SK-N-SH treated with all-trans-retinoic acid at 6 μM for 48 hours (cell line): Measurements from ENCODE around the gene AKT1S1.

Experiments
- ATAC-seq: fragments of 200-7000 bp; cut with Tn5 transposase; 3 replicates; pipeline ENCODE4 v1.9.1; 2020; ENCODE audit warnings: mild to moderate bottlenecking, moderate library complexity
- ARNTL ChIP-seq: fragments of 450-650 bp; formaldehyde crosslinking; IDR thresholded peaks from 2 replicates; pipeline ENCODE4 v1.5.0; 2020; ENCODE audit warnings: low read depth, mild to moderate bottlenecking, moderate library complexity, borderline replicate concordance
- BACH2 ChIP-seq: fragments of 250-450 bp; sonication (Bioruptor Pico); IDR thresholded peaks from 2 replicates; pipeline ENCODE4 v1.9.0; 2021; ENCODE audit warnings: mild to moderate bottlenecking, borderline replicate concordance
- CSDC2 ChIP-seq: fragments of 250-450 bp; sonication (Bioruptor Pico); IDR thresholded peaks from 2 replicates; pipeline ENCODE4 v1.5.0; 2020; ENCODE audit warnings: mild to moderate bottlenecking, moderate library complexity
- ESRRG ChIP-seq: fragments of 250-450 bp; sonication (Bioruptor Pico); IDR thresholded peaks from 2 replicates; pipeline ENCODE4 v1.6.1; 2021; ENCODE audit warnings: mild to moderate bottlenecking
- GLIS3 ChIP-seq: fragments of 250-450 bp; sonication (Bioruptor Pico); IDR thresholded peaks from 2 replicates; pipeline ENCODE4 v1.5.0; 2020; ENCODE audit warnings: mild to moderate bottlenecking, moderate library complexity
- ISL1 ChIP-seq: fragments of 250-450 bp; sonication (Bioruptor Pico); IDR thresholded peaks from 2 replicates; pipeline ENCODE4 v2.1.2; 2022; ENCODE audit warnings: mild to moderate bottlenecking, moderate library complexity
- OSR1 ChIP-seq: fragments of 250-450 bp; sonication (Bioruptor Pico); IDR thresholded peaks from 2 replicates; pipeline ENCODE4 v1.8.0; 2022; ENCODE audit warnings: moderate library complexity, mild to moderate bottlenecking, inconsistent platforms
- PPARA ChIP-seq: fragments of 250-450 bp; sonication (Bioruptor Pico); IDR thresholded peaks from 2 replicates; pipeline ENCODE4 v1.5.0; 2020; ENCODE audit warnings: mild to moderate bottlenecking, borderline replicate concordance
- RARB ChIP-seq: fragments of 250-450 bp; sonication (Bioruptor Pico); IDR thresholded peaks from 2 replicates; pipeline ENCODE4 v1.8.0; 2021; ENCODE audit warnings: mild to moderate bottlenecking, moderate library complexity
- SNAI2 ChIP-seq: fragments of 250-450 bp; sonication (Bioruptor Pico); IDR thresholded peaks from 2 replicates; pipeline ENCODE4 v1.5.0; 2020; ENCODE audit warnings: mild to moderate bottlenecking, moderate library complexity
- TCF4 ChIP-seq: fragments of 250-450 bp; sonication (Bioruptor Pico); IDR thresholded peaks from 2 replicates; pipeline ENCODE4 v1.8.0; 2021; ENCODE audit warnings: mild to moderate bottlenecking, moderate library complexity, borderline replicate concordance
- TOX ChIP-seq: fragments of 250-450 bp; sonication (Bioruptor Pico); IDR thresholded peaks from 2 replicates; pipeline ENCODE4 v1.8.0; 2021; ENCODE audit warnings: mild to moderate bottlenecking, moderate library complexity, borderline replicate concordance
- ZFP3 ChIP-seq: fragments of 250-450 bp; sonication (Bioruptor Pico); IDR thresholded peaks from 2 replicates; pipeline ENCODE4 v1.5.0; 2020; ENCODE audit warnings: mild to moderate bottlenecking, moderate library complexity
- ZFP30 ChIP-seq: fragments of 450-650 bp; formaldehyde crosslinking; IDR thresholded peaks from 2 replicates; pipeline ENCODE4 v1.5.0; 2022; ENCODE audit warnings: mild to moderate bottlenecking, moderate library complexity
- ZNF565 ChIP-seq: fragments of 450-650 bp; formaldehyde crosslinking; conservative IDR thresholded peaks from 2 replicates; pipeline ENCODE4 v1.5.0; 2020; ENCODE audit warnings: low read depth, mild to moderate bottlenecking, moderate library complexity
- ZNF70 ChIP-seq: fragments of 450-650 bp; formaldehyde crosslinking; IDR thresholded peaks from 2 replicates; pipeline ENCODE4 v1.5.0; 2020; ENCODE audit warnings: mild to moderate bottlenecking, moderate library complexity
- ZNF8 ChIP-seq: fragments of 450-650 bp; formaldehyde crosslinking; IDR thresholded peaks from 2 replicates; pipeline ENCODE4 v1.5.0; 2020; ENCODE audit warnings: mild to moderate bottlenecking, moderate library complexity
- TF ChIP-seq, protein P1 (sequence below): fragments of 250-450 bp; sonication (Bioruptor Pico); IDR thresholded peaks from 2 replicates; pipeline ENCODE4 v1.8.0; 2020; ENCODE audit warnings: mild to moderate bottlenecking, moderate library complexity, borderline replicate concordance
- TF ChIP-seq, protein P2 (sequence below): fragments of 250-450 bp; sonication (Bioruptor Pico); IDR thresholded peaks from 2 replicates; pipeline ENCODE4 v1.5.1; 2020; ENCODE audit warnings: low read depth, mild to moderate bottlenecking, moderate library complexity
- TF ChIP-seq, protein P3 (sequence below): fragments of 250-450 bp; sonication (Bioruptor Pico); IDR thresholded peaks from 2 replicates; pipeline ENCODE4 v1.5.1; 2021; ENCODE audit warnings: mild to moderate bottlenecking, moderate library complexity
- TF ChIP-seq, protein P4 (sequence below): fragments of 250-450 bp; sonication (Bioruptor Pico); IDR thresholded peaks from 2 replicates; pipeline ENCODE4 v1.5.0; 2020; ENCODE audit warnings: mild to moderate bottlenecking, moderate library complexity
- TF ChIP-seq, protein P5 (sequence below): fragments of 250-450 bp; sonication (Bioruptor Pico); IDR thresholded peaks from 2 replicates; pipeline ENCODE4 v1.8.0; 2021; ENCODE audit warnings: low read depth, mild to moderate bottlenecking, moderate library complexity, borderline replicate concordance

AKT1S1 gene

DNA sequence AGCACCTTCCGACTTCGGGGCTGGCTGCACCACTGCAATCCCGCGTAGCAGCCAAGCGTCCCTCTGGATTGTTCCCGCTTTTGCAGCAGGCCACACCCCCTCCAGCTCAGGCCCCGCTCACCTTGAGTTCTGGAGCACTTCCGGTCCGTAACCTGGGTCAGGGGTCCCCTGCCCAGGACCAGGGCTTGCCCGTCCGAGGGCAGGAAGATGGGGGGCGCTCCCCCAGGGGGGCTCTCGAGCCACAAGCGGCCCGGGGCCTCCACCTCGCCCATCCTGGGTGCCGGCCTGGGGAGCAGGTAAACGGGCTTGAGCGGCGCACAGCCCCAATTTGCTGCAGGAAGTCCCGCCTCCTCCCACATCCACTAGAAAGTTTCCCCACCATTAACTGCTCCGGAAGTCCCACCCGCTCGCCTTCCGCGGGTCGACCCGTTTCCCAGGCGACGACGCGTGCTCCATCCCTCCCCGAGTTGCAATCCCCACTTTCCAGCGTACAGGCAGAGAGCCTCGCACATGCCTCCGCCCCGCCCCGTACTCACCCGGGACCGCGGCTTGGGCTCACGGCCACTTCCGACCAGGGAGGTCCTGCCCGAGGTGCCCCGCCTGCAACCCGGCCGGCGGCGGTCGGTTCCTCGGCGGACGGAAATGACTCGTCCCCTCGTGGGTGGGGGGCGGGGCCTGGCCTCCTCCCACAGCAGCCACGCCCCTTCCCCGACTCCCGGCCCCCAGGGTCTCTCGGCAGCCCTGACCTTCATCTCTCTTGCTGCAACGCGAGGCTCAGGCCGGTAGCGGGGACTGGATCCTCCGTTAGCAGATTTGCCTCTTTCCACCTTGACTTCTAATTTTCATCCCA, 10.0 kb downstream of the AKT1S1 start, which contains the start of gene PNKP:
PNKP (minus strand) TSS at position 644 of the 850 bp plus-strand sequence; CDS start at position 272, 372 bp downstream.
- no peak for TF ChIP-seq RARB (CRISPR knock-in tag)
- no peak for TF ChIP-seq SNAI2
- TF ChIP-seq, protein P1, sequence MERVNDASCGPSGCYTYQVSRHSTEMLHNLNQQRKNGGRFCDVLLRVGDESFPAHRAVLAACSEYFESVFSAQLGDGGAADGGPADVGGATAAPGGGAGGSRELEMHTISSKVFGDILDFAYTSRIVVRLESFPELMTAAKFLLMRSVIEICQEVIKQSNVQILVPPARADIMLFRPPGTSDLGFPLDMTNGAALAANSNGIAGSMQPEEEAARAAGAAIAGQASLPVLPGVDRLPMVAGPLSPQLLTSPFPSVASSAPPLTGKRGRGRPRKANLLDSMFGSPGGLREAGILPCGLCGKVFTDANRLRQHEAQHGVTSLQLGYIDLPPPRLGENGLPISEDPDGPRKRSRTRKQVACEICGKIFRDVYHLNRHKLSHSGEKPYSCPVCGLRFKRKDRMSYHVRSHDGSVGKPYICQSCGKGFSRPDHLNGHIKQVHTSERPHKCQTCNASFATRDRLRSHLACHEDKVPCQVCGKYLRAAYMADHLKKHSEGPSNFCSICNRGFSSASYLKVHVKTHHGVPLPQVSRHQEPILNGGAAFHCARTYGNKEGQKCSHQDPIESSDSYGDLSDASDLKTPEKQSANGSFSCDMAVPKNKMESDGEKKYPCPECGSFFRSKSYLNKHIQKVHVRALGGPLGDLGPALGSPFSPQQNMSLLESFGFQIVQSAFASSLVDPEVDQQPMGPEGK, result no peak
- TF ChIP-seq ARNTL (CRISPR knock-in tag), result no peak
- TF ChIP-seq TCF4 (CRISPR knock-in tag), result no peak
- TF ChIP-seq ZFP3 (CRISPR knock-in tag), result no peak
- no peak for TF ChIP-seq ZNF8 (CRISPR knock-in tag)
- TF ChIP-seq ZNF565 (CRISPR knock-in tag), result no peak
- no peak for TF ChIP-seq BACH2 (CRISPR knock-in tag)
- TF ChIP-seq ESRRG (CRISPR knock-in tag), result no peak
- TF ChIP-seq, protein P2, sequence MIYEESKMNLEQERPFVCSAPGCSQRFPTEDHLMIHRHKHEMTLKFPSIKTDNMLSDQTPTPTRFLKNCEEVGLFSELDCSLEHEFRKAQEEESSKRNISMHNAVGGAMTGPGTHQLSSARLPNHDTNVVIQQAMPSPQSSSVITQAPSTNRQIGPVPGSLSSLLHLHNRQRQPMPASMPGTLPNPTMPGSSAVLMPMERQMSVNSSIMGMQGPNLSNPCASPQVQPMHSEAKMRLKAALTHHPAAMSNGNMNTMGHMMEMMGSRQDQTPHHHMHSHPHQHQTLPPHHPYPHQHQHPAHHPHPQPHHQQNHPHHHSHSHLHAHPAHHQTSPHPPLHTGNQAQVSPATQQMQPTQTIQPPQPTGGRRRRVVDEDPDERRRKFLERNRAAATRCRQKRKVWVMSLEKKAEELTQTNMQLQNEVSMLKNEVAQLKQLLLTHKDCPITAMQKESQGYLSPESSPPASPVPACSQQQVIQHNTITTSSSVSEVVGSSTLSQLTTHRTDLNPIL, result no peak
- TF ChIP-seq, protein P3, sequence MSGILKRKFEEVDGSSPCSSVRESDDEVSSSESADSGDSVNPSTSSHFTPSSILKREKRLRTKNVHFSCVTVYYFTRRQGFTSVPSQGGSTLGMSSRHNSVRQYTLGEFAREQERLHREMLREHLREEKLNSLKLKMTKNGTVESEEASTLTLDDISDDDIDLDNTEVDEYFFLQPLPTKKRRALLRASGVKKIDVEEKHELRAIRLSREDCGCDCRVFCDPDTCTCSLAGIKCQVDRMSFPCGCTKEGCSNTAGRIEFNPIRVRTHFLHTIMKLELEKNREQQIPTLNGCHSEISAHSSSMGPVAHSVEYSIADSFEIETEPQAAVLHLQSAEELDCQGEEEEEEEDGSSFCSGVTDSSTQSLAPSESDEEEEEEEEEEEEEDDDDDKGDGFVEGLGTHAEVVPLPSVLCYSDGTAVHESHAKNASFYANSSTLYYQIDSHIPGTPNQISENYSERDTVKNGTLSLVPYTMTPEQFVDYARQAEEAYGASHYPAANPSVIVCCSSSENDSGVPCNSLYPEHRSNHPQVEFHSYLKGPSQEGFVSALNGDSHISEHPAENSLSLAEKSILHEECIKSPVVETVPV (CRISPR knock-in tag), result no peak
- TF ChIP-seq, protein P4, sequence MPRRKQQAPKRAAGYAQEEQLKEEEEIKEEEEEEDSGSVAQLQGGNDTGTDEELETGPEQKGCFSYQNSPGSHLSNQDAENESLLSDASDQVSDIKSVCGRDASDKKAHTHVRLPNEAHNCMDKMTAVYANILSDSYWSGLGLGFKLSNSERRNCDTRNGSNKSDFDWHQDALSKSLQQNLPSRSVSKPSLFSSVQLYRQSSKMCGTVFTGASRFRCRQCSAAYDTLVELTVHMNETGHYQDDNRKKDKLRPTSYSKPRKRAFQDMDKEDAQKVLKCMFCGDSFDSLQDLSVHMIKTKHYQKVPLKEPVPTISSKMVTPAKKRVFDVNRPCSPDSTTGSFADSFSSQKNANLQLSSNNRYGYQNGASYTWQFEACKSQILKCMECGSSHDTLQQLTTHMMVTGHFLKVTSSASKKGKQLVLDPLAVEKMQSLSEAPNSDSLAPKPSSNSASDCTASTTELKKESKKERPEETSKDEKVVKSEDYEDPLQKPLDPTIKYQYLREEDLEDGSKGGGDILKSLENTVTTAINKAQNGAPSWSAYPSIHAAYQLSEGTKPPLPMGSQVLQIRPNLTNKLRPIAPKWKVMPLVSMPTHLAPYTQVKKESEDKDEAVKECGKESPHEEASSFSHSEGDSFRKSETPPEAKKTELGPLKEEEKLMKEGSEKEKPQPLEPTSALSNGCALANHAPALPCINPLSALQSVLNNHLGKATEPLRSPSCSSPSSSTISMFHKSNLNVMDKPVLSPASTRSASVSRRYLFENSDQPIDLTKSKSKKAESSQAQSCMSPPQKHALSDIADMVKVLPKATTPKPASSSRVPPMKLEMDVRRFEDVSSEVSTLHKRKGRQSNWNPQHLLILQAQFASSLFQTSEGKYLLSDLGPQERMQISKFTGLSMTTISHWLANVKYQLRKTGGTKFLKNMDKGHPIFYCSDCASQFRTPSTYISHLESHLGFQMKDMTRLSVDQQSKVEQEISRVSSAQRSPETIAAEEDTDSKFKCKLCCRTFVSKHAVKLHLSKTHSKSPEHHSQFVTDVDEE (CRISPR knock-in tag), result no peak
- no peak for TF ChIP-seq TOX (CRISPR knock-in tag)
- TF ChIP-seq ZFP30, result no peak
- no peak for TF ChIP-seq PPARA (CRISPR knock-in tag)
- TF ChIP-seq ZNF70, result no peak
- TF ChIP-seq, protein P5, sequence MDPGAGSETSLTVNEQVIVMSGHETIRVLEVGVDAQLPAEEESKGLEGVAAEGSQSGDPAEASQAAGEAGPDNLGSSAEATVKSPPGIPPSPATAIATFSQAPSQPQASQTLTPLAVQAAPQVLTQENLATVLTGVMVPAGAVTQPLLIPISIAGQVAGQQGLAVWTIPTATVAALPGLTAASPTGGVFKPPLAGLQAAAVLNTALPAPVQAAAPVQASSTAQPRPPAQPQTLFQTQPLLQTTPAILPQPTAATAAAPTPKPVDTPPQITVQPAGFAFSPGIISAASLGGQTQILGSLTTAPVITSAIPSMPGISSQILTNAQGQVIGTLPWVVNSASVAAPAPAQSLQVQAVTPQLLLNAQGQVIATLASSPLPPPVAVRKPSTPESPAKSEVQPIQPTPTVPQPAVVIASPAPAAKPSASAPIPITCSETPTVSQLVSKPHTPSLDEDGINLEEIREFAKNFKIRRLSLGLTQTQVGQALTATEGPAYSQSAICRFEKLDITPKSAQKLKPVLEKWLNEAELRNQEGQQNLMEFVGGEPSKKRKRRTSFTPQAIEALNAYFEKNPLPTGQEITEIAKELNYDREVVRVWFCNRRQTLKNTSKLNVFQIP (CRISPR knock-in tag), result no peak
- TF ChIP-seq OSR1 (CRISPR knock-in tag), result no peak
- TF ChIP-seq CSDC2, result no peak
- peak; percentile 66 for ATAC-seq

DNA sequence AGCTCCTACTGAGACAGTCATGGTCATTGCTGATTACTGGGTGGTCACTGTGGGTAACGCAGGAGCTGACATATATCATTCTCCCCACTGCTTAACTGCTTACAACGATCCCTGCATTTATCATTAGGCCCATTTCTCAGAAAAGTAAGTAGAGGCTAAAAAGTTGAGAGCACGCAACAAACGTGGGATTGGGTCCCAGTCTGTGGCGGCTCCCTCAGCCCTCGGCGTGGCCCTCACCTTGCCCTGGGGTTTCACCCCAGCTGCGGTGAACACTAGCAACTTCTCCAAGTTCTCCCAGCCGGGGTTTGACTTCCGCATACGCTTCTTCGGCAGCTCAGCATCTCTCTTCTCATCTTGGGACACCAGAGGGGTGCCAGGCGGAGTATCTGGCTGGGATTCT, 12.3 kb downstream of the AKT1S1 start:
- no peak for TF ChIP-seq CSDC2

DNA sequence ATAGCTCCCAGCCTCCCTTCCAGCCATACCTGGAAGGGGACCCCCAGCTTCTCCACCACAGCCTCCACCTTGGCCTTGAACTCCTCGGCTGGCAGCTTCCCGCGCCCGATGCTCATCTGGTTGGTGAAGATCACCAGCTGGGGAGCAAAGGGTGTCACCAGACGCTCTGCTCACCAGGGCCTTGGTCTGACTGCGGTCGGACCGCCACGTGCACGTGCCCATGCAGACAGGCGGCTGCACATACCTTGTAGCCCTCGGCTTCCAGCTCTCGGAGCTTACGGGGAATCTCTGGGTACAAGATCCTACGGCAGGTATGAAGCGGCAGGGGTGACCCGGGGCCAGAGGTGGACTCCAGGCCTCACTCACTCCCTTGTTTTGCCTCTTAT, 13.2 kb downstream of the AKT1S1 start:
- TF ChIP-seq GLIS3 (CRISPR knock-in tag) (no peak), ISL1 (CRISPR knock-in tag) (no peak), ZFP30 (no peak), SNAI2 (no peak), TOX (CRISPR knock-in tag) (no peak)
- TF ChIP-seq, protein P5 (CRISPR knock-in tag), result no peak
- no peak for ATAC-seq

More for the DNA sequence above, 12.3 kb downstream of the AKT1S1 start:
- no peak for ATAC-seq
